Measurements from ENCODE around the gene PARK7.

DNA sequence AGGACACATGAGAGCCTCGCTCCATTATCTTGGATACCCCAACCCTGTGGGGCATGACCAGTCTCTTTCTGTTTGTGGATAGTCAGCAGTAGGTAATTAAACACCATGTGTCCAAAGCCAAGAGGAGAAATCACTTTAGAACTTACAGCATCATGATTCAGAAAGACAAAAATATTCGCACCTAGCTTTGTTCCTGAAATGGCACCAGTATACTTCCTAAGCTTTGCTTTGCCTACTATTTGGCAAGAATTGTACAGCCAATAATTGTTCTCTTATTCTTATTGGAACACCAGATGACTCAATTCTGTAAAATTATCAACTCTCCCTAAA, 45.0 kb upstream of the PARK7 start:
- TF ChIP-seq SMC3 (IDR thresholded peaks at IDR 0.05), result no peak
- TF ChIP-seq, protein P1, sequence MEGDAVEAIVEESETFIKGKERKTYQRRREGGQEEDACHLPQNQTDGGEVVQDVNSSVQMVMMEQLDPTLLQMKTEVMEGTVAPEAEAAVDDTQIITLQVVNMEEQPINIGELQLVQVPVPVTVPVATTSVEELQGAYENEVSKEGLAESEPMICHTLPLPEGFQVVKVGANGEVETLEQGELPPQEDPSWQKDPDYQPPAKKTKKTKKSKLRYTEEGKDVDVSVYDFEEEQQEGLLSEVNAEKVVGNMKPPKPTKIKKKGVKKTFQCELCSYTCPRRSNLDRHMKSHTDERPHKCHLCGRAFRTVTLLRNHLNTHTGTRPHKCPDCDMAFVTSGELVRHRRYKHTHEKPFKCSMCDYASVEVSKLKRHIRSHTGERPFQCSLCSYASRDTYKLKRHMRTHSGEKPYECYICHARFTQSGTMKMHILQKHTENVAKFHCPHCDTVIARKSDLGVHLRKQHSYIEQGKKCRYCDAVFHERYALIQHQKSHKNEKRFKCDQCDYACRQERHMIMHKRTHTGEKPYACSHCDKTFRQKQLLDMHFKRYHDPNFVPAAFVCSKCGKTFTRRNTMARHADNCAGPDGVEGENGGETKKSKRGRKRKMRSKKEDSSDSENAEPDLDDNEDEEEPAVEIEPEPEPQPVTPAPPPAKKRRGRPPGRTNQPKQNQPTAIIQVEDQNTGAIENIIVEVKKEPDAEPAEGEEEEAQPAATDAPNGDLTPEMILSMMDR (IDR thresholded peaks at IDR 0.05), result no peak

Data from A549 (cell line).